ENCODE data around the gene MANF. TPM values are rescaled to one million over a fixed set of nuclear protein-coding genes. Genes with fewer than 3 reads are reported as not detected.
A peak's percentile ranks its signal among the peaks of the same experiment; 100 is the strongest.

Gene MANF
- total RNA-seq, 5 donors from 2014 or later (not counting 1 experiment from before 2014, with no cell fraction given): 36.4 to 71.9 (median 56.7) TPM

- Mint-ChIP-seq H3K27me3 (peaks cover 3 to 5% of the 10 kb centered on the region in 2 donors), H3K9me3 (no peaks in the 10 kb centered on the region), H3K36me3 (no peaks in the 10 kb centered on the region), H3K4me3 (no peak overlapping the region), H3K27ac (no peak overlapping the region), H3K4me1 (peaks cover 2 to 7% (median 3%) of the 10 kb centered on the region in 3 donors)
- DNase-seq (peak in 24 of 35 experiments; percentile 10 to 75 (median 42)), ATAC-seq (replicated peaks in 1 of 4) (peak in 3 of 4 experiments; percentile 37 to 68 (median 56))
- CTCF ChIA-PET: interaction anchor here (0.5 to 2.2 kb wide), 8 partner anchors 10 to 780 kb away, joined by 3 to 17 read pairs (median 4); partner anchors contain the start of gene MAPKAPK3 (in 1 of the 2)
- peaks cover 0 to 3% of the 10 kb centered on the region in 2 experiments for H3K4me1 ChIP-seq (ENCODE audit: control insufficient read depth in 1 of 2, extremely low read depth in 1 of 2, insufficient read depth in 2 of 2, low read length in 2 of 2)
- 14% methylated on average over 1 of the region's 4 CpGs for WGBS (ENCODE audit: insufficient coverage)
- H3K27ac ChIP-seq (ENCODE audit: low read length): no peak overlapping the region
- no peaks in the 10 kb centered on the region for H3K9me3 ChIP-seq
- POLR2A ChIA-PET: no interaction called here
- H3K36me3 ChIP-seq (ENCODE audit: control insufficient read depth in 2 of 2, extremely low read depth in 1 of 2, insufficient read depth in 1 of 2, low read length in 1 of 2): no peaks in the 10 kb centered on the region
- peaks cover 0 to 10% of the 10 kb centered on the region in 2 experiments for H3K27me3 ChIP-seq (replicated peaks in 1 of 2; ENCODE audit: control insufficient read depth in 2 of 2, extremely low read depth in 1 of 2, insufficient read depth in 2 of 2, low read length in 1 of 2)
- H3K4me3 ChIP-seq (ENCODE audit: control insufficient read depth in 1 of 2, extremely low read depth in 1 of 2, low read length in 1 of 2): no peak overlapping the region
Observed at GRCh38 chr3:51371943-51372557, 13.0 kb upstream of the MANF start.

- ATAC-seq (replicated peaks in 1 of 4) (no peak), DNase-seq (no peak)
- no peak overlapping the region for H3K27ac ChIP-seq (ENCODE audit: low read length)
- Mint-ChIP-seq H3K36me3 (no peaks in the 10 kb centered on the region), H3K27me3 (no peaks in the 10 kb centered on the region), H3K9me3 (no peaks in the 10 kb centered on the region), H3K27ac (no peak overlapping the region), H3K4me1 (peaks cover 2 to 16% (median 3%) of the 10 kb centered on the region in 3 donors), H3K4me3 (no peak overlapping the region)
- POLR2A ChIA-PET: no interaction called here
- 67% methylated on average over 4 of the region's 5 CpGs for WGBS (ENCODE audit: insufficient coverage)
- H3K9me3 ChIP-seq: no peaks in the 10 kb centered on the region
- H3K4me3 ChIP-seq (ENCODE audit: control insufficient read depth in 1 of 2, extremely low read depth in 1 of 2, low read length in 1 of 2): no peak overlapping the region
- peaks cover 5 to 7% of the 10 kb centered on the region in 2 experiments for H3K4me1 ChIP-seq (ENCODE audit: control insufficient read depth in 1 of 2, extremely low read depth in 1 of 2, insufficient read depth in 2 of 2, low read length in 2 of 2)
- CTCF ChIA-PET: interaction anchor here (0.5 kb wide), 2 partner anchors 81 to 425 kb away, joined by 3 read pairs; no protein-coding TSS in a partner anchor
- peaks cover 0 to 3% of the 10 kb centered on the region in 2 experiments for H3K27me3 ChIP-seq (replicated peaks in 1 of 2; ENCODE audit: control insufficient read depth in 2 of 2, extremely low read depth in 1 of 2, insufficient read depth in 2 of 2, low read length in 1 of 2)
- no peaks in the 10 kb centered on the region for H3K36me3 ChIP-seq (ENCODE audit: control insufficient read depth in 2 of 2, extremely low read depth in 1 of 2, insufficient read depth in 1 of 2, low read length in 1 of 2)
Observed at GRCh38 chr3:51373658-51374421, 11.3 kb upstream of the MANF start.

- CTCF ChIA-PET: no interaction called here
Observed at GRCh38 chr3:51374456-51374855, 10.6 kb upstream of the MANF start.

GRCh38 chr3:51375136-51375535 is 10.0 kb upstream of the MANF start:
- Mint-ChIP-seq H3K27me3 (no peaks in the 10 kb centered on the region), H3K36me3 (no peaks in the 10 kb centered on the region), H3K4me1 (peaks cover 9 to 26% (median 10%) of the 10 kb centered on the region in 3 donors), H3K27ac (no peak overlapping the region), H3K4me3 (no peak overlapping the region), H3K9me3 (no peaks in the 10 kb centered on the region)
- ChIA-PET CTCF (no interaction called here), POLR2A (no interaction called here)
- Histone ChIP-seq H3K36me3 (ENCODE audit: control insufficient read depth in 2 of 2, extremely low read depth in 1 of 2, insufficient read depth in 1 of 2, low read length in 1 of 2) (no peaks in the 10 kb centered on the region), H3K4me3 (ENCODE audit: control insufficient read depth in 1 of 2, extremely low read depth in 1 of 2, low read length in 1 of 2) (no peak overlapping the region), H3K27ac (ENCODE audit: low read length) (no peak overlapping the region), H3K9me3 (no peaks in the 10 kb centered on the region), H3K27me3 (replicated peaks in 1 of 2; ENCODE audit: control insufficient read depth in 2 of 2, extremely low read depth in 1 of 2, insufficient read depth in 2 of 2, low read length in 1 of 2) (peaks cover 0 to 3% of the 10 kb centered on the region in 2 experiments), H3K4me1 (ENCODE audit: control insufficient read depth in 1 of 2, extremely low read depth in 1 of 2, insufficient read depth in 2 of 2, low read length in 2 of 2) (peaks cover 11 to 17% of the 10 kb centered on the region in 2 experiments)
- ATAC-seq (replicated peaks in 1 of 4) (no peak), DNase-seq (no peak)

More at GRCh38 chr3:51374456-51374855, 10.6 kb upstream of the MANF start:
- H3K4me1 Mint-ChIP-seq: peaks cover 8 to 23% (median 9%) of the 10 kb centered on the region in 3 donors
- Histone ChIP-seq H3K4me3 (ENCODE audit: control insufficient read depth in 1 of 2, extremely low read depth in 1 of 2, low read length in 1 of 2) (no peak overlapping the region), H3K27ac (ENCODE audit: low read length) (no peak overlapping the region), H3K36me3 (ENCODE audit: control insufficient read depth in 2 of 2, extremely low read depth in 1 of 2, insufficient read depth in 1 of 2, low read length in 1 of 2) (no peaks in the 10 kb centered on the region), H3K27me3 (replicated peaks in 1 of 2; ENCODE audit: control insufficient read depth in 2 of 2, extremely low read depth in 1 of 2, insufficient read depth in 2 of 2, low read length in 1 of 2) (peaks cover 0 to 3% of the 10 kb centered on the region in 2 experiments), H3K4me1 (ENCODE audit: control insufficient read depth in 1 of 2, extremely low read depth in 1 of 2, insufficient read depth in 2 of 2, low read length in 2 of 2) (peaks cover 11% of the 10 kb centered on the region in 2 experiments), H3K9me3 (no peaks in the 10 kb centered on the region)
- 92% methylated on average over 11 of the region's 11 CpGs for WGBS (ENCODE audit: insufficient coverage)
- H3K27ac Mint-ChIP-seq: no peak overlapping the region
- DNase-seq (no peak), ATAC-seq (replicated peaks in 1 of 4) (no peak)
- H3K36me3 Mint-ChIP-seq: no peaks in the 10 kb centered on the region
- H3K9me3 Mint-ChIP-seq: no peaks in the 10 kb centered on the region
- H3K27me3 Mint-ChIP-seq: no peaks in the 10 kb centered on the region
- no peak overlapping the region for H3K4me3 Mint-ChIP-seq
- POLR2A ChIA-PET: no interaction called here

- Mint-ChIP-seq H3K4me1 (peaks cover 9 to 26% (median 10%) of the 10 kb centered on the region in 3 donors), H3K9me3 (no peaks in the 10 kb centered on the region), H3K36me3 (no peaks in the 10 kb centered on the region), H3K27ac (no peak overlapping the region), H3K4me3 (no peak overlapping the region), H3K27me3 (no peaks in the 10 kb centered on the region)
- no peak for DNase-seq
- no peak for ATAC-seq (replicated peaks in 1 of 4)
- Histone ChIP-seq H3K27me3 (replicated peaks in 1 of 2; ENCODE audit: control insufficient read depth in 2 of 2, extremely low read depth in 1 of 2, insufficient read depth in 2 of 2, low read length in 1 of 2) (peaks cover 0 to 3% of the 10 kb centered on the region in 2 experiments), H3K27ac (ENCODE audit: low read length) (no peak overlapping the region), H3K36me3 (ENCODE audit: control insufficient read depth in 2 of 2, extremely low read depth in 1 of 2, insufficient read depth in 1 of 2, low read length in 1 of 2) (no peaks in the 10 kb centered on the region), H3K9me3 (no peaks in the 10 kb centered on the region), H3K4me3 (ENCODE audit: control insufficient read depth in 1 of 2, extremely low read depth in 1 of 2, low read length in 1 of 2) (no peak overlapping the region), H3K4me1 (ENCODE audit: control insufficient read depth in 1 of 2, extremely low read depth in 1 of 2, insufficient read depth in 2 of 2, low read length in 2 of 2) (peaks cover 11 to 17% of the 10 kb centered on the region in 2 experiments)
- 95% methylated on average over 6 of the region's 8 CpGs for WGBS (ENCODE audit: insufficient coverage)
- CTCF ChIA-PET: interaction anchor here in 1 of 2 donors (0.6 kb wide), 1 partner anchor 857 kb away, joined by 5 read pairs; no protein-coding TSS in a partner anchor
- POLR2A ChIA-PET: no interaction called here
Observed at GRCh38 chr3:51375571-51375970, 9.5 kb upstream of the MANF start.

- H3K27ac ChIP-seq (ENCODE audit: low read length): no peak overlapping the region
- no peaks in the 10 kb centered on the region for H3K36me3 Mint-ChIP-seq
- no peak for DNase-seq
- H3K4me3 Mint-ChIP-seq: peak overlapping the region in 1 of 3 donors; percentile 27
- no peaks in the 10 kb centered on the region for H3K9me3 Mint-ChIP-seq
- WGBS (ENCODE audit: insufficient coverage): no CpG with 5 or more reads among the region's 5 CpGs
- no peaks in the 10 kb centered on the region for H3K27me3 Mint-ChIP-seq
- ATAC-seq (replicated peaks in 1 of 4): peak in 1 of 4 experiments; percentile 35
- H3K4me1 Mint-ChIP-seq: peaks cover 7 to 20% (median 10%) of the 10 kb centered on the region in 3 donors
- H3K27me3 ChIP-seq (replicated peaks in 1 of 2; ENCODE audit: control insufficient read depth in 2 of 2, extremely low read depth in 1 of 2, insufficient read depth in 2 of 2, low read length in 1 of 2): no peaks in the 10 kb centered on the region
- ChIA-PET POLR2A (interaction anchor here in 1 of 2 donors (0.5 kb wide), 1 partner anchor 23 kb away, joined by 6 read pairs; no protein-coding TSS in a partner anchor), CTCF (no interaction called here)
- H3K27ac Mint-ChIP-seq: no peak overlapping the region
- no peak overlapping the region for H3K4me3 ChIP-seq (ENCODE audit: control insufficient read depth in 1 of 2, extremely low read depth in 1 of 2, low read length in 1 of 2)
- H3K4me1 ChIP-seq (ENCODE audit: control insufficient read depth in 1 of 2, extremely low read depth in 1 of 2, insufficient read depth in 2 of 2, low read length in 2 of 2): peaks cover 11 to 14% of the 10 kb centered on the region in 2 experiments
- H3K9me3 ChIP-seq: no peaks in the 10 kb centered on the region
- H3K36me3 ChIP-seq (ENCODE audit: control insufficient read depth in 2 of 2, extremely low read depth in 1 of 2, insufficient read depth in 1 of 2, low read length in 1 of 2): no peaks in the 10 kb centered on the region
Observed at GRCh38 chr3:51378065-51378464, 7.0 kb upstream of the MANF start.

Measured in T-cell (primary cell).